ENCODE measurements around the gene PRSS53.

The PRSS53 gene

DNA sequence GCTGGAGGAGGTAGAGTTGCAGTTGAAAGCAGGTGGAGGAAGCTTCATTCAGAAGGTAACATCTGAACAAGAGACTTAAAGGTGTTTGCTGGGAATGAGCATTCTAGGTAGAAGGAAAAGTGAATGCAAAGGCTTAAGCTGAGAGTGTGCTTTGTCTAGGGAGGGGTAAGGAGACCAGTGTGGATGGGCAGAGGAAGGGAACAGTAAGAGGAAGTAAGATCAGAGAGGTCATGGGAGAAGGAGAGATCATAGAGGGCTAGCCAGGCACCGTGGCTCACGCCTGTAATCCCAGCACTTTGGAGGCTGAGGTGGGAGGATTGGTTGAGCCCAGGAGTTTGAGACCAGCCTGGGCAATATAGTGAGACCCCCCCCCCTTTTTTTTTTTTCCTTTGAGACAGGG lies 52.1 kb downstream of the PRSS53 start:
- no peak for DNase-seq

DNA sequence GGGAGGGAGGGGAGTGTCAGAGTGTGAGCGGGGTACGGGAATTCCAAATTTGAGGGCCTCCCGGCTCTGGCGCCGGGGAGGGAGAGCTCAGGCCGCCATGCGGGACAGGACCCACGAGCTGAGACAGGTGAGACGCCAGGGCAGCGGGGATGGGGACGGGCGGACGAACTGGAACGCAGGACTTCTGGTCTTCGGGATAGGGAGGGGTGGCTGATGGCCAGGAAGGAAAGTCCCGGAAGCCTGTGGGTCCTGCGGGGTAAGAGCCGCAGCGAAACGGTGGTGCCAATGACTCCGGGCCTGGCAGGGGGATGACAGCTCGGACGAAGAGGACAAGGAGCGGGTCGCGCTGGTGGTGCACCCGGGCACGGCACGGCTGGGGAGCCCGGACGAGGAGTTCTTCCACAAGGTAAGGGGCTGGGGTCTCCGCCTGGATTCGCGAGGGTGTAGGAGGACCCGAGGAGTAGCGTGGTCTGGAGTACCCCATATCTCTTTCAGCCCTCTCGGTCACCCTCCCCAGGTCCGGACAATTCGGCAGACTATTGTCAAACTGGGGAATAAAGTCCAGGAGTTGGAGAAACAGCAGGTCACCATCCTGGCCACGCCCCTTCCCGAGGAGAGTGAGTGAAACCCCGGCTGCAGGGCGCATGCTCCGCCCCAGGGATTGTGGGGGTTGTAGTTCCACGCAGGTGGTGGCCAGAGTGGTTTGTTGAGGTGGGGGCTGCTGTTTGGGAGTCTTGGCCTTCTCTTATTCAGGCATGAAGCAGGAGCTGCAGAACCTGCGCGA lies 54.8 kb downstream of the PRSS53 start:
- DNase-seq: no peak

Data from NCI-H1417 treated with DMSO at 0.1 percent for 48 hours (cell line).